GM12878 (cell line): ENCODE data around the gene HMCN2. TPM values are rescaled to one million over a fixed set of nuclear protein-coding genes. Genes with fewer than 3 reads are reported as not detected.

Experiments
- ATAC-seq: fragments of 200-7000 bp; cut with Tn5 transposase; 3 replicates; pipeline ENCODE4 v1.9.1; 2020; ENCODE audit warnings: mild to moderate bottlenecking, moderate library complexity
- BruUV-seq: library from RNA; stranded (reverse); fragments of 400-500 nt; replicated peaks from 2 replicates; lab custom pipeline; 2021; lab: Mats Ljungman, UMichigan
- CTCF ChIA-PET: fragments of 300-600 bp; sonication (Branson Sonifier 250); formaldehyde crosslinking; extraction: SDS; loops from one replicate; lab custom pipeline; 2021; ENCODE audit warnings: inconsistent platforms; lab: Yijun Ruan, JAX
- POLR2A ChIA-PET: fragments of 350-600 bp; formaldehyde crosslinking; extraction: SDS; loops from one replicate; lab custom pipeline; 2021; ENCODE audit warnings: inconsistent platforms; lab: Charles Lee
- RAD21 ChIA-PET: fragments of 300-600 bp; sonication (Branson Sonifier 250); formaldehyde crosslinking; loops from one replicate; lab custom pipeline; 2023; ENCODE audit warnings: antibody characterized with exemption; ENCODE audit not compliant: unreplicated experiment; lab: Charles Lee
- SMC1A ChIA-PET: fragments of 300-600 bp; sonication (Branson Sonifier 250); formaldehyde crosslinking; loops from one replicate; lab custom pipeline; 2023; ENCODE audit not compliant: unreplicated experiment, uncharacterized antibody; lab: Charles Lee
- DNase-seq: peaks from one replicate; pipeline ENCODE4 v3.0.0-alpha.2; 2011; ENCODE audit warnings: low read depth, low spot score
- FAIRE-seq: peaks from 3 replicates; lab custom pipeline; 2011; peaks lifted over from hg19 to GRCh38; lab: Jason Lieb, UNC
- H2AFZ ChIP-seq: 2 replicates; pipeline ENCODE4 v1.6.0; 2011; ENCODE audit warnings: low read depth, low read length, control low read depth; ENCODE audit not compliant: control insufficient read depth
- H3K27ac ChIP-seq: 2 replicates; pipeline ENCODE4 v1.5.1; 2011; ENCODE audit warnings: control low read depth; ENCODE audit not compliant: control insufficient read depth, insufficient read depth
- H3K27me3 ChIP-seq, 2 experiments: replicated peaks in 1 of 2; 2 replicates each; pipeline versions ENCODE4 v1.6.0 to v1.6.1; 2011; ENCODE audit warnings: low read length in 1 of 2; ENCODE audit not compliant: control insufficient read depth in 2 of 2, insufficient read depth in 2 of 2
- H3K36me3 ChIP-seq, 2 experiments: 2 replicates each; pipeline ENCODE4 v1.5.1; 2011; ENCODE audit warnings: low read length in 1 of 2; ENCODE audit not compliant: control insufficient read depth in 2 of 2, insufficient read depth in 2 of 2
- H3K4me1 ChIP-seq: 2 replicates; pipeline ENCODE4 v1.6.1; 2011; ENCODE audit warnings: mild to moderate bottlenecking, low read length, moderate library complexity, mixed read lengths; ENCODE audit not compliant: control insufficient read depth, insufficient read depth
- H3K4me2 ChIP-seq: 2 replicates; pipeline ENCODE4 v1.6.0; 2011; ENCODE audit warnings: control low read depth; ENCODE audit not compliant: control insufficient read depth, insufficient read depth
- H3K4me3 ChIP-seq: fragments of 200-600 bp; sonication (generic); 2 replicates; pipeline ENCODE4 v1.5.1; 2016
- H3K79me2 ChIP-seq: 2 replicates; pipeline ENCODE4 v1.6.0; 2011; ENCODE audit warnings: low read length; ENCODE audit not compliant: control insufficient read depth, insufficient read depth
- H3K9ac ChIP-seq: 2 replicates; pipeline ENCODE4 v1.8.0; 2011; ENCODE audit warnings: low read length, control low read depth, mixed read lengths; ENCODE audit not compliant: control insufficient read depth, insufficient read depth
- H3K9me3 ChIP-seq: replicated peaks from 3 replicates; pipeline ENCODE4 v1.5.1; 2011; ENCODE audit warnings: mild to moderate bottlenecking, low read length; ENCODE audit not compliant: control insufficient read depth, insufficient read depth
- H4K20me1 ChIP-seq: 2 replicates; pipeline ENCODE4 v1.6.0; 2011; ENCODE audit not compliant: control insufficient read depth, insufficient read depth
- BMI1 ChIP-seq: fragments of 450-650 bp; IDR thresholded peaks from 2 replicates; pipeline ENCODE4 v1.6.1; 2016; ENCODE audit warnings: mild to moderate bottlenecking, moderate library complexity, borderline replicate concordance
- CBX5 ChIP-seq: sonication (generic); IDR thresholded peaks from 2 replicates; pipeline ENCODE4 v1.6.1; 2016; ENCODE audit warnings: low read depth, moderate library complexity, mild to moderate bottlenecking, inconsistent platforms
- NBN ChIP-seq: fragments of 450-650 bp; IDR thresholded peaks from 2 replicates; pipeline ENCODE4 v1.6.1; 2016
- NFXL1 ChIP-seq: fragments of 450-650 bp; IDR thresholded peaks from 2 replicates; pipeline ENCODE4 v1.6.1; 2017; ENCODE audit warnings: antibody characterized with exemption, mild to moderate bottlenecking, borderline replicate concordance
- NR2C1 ChIP-seq: fragments of 450-650 bp; IDR thresholded peaks from 2 replicates; pipeline ENCODE4 v1.6.1; 2017; ENCODE audit warnings: antibody characterized with exemption, mild to moderate bottlenecking, moderate library complexity
- ZNF217 ChIP-seq: fragments of 450-650 bp; IDR thresholded peaks from 2 replicates; pipeline ENCODE4 v1.6.1; 2017; ENCODE audit warnings: antibody characterized with exemption, mild to moderate bottlenecking
- WGBS: methylation state at CpG from one replicate; pipeline ENCODE4 v1.1.6; 2016; ENCODE audit warnings: low lambda C conversion rate; ENCODE audit not compliant: insufficient replicate concordance, insufficient coverage; ENCODE audit errors: missing lambda C conversion rate; 5-methylcytosine and 5-hydroxymethylcytosine counted together
- in situ Hi-C: fragments of 300-500 bp; cut with MboI; formaldehyde crosslinking; loops from 9 replicates; pipeline ENCODE4 v1.14.3; 2018; ENCODE audit warnings: mixed read lengths
- intact Hi-C: fragments of 100-400 bp; cut with micrococcal nuclease; formaldehyde crosslinking; loops from one replicate; pipeline ENCODE4 v1.14.2; 2022; ENCODE audit not compliant: unreplicated experiment
- polyA plus RNA-seq, 11 experiments: library from polyadenylated mRNA; depleted of rRNA in 4 of 11; unstranded in 6 of 11; stranded (reverse) in 5 of 11; fragments of >200 nt; fragmentation: Nextera tagmentation in 4 of 11; fragmentation: Illumina TruSeq in 1 of 11; extraction: Ambion mirVana in 4 of 11; extraction: Trizol in 1 of 11; gene quantifications; 1 replicate in 1 of 11; 2 replicates in 10 of 11; pipeline versions ENCODE4 v1.2.1 to v1.2.3, GENCODE V29; 2011 to 2016; ENCODE audit warnings: inconsistent platforms in 2 of 11, missing spikeins in 2 of 11, low read depth in 1 of 11
- total RNA-seq, 4 experiments: library from RNA; depleted of rRNA in 3 of 4; stranded (reverse); fragments of >200 nt in 3 of 4; fragmentation: Illumina TruSeq in 1 of 4; extraction: Trizol in 1 of 4; gene quantifications; 2 replicates each; pipeline versions ENCODE4 v1.2.1 to v1.2.3, GENCODE V29; 2013 to 2021
- TF ChIP-seq, protein P1 (sequence below): IDR thresholded peaks from 2 replicates; pipeline ENCODE4 v1.6.1; 2012; ENCODE audit warnings: mild to moderate bottlenecking, low read depth, low read length

HMCN2 gene
- total and polyA plus RNA-seq, 10 of the 15 experiments (the other 5 are each of a cell fraction or from before 2014, with no cell fraction given): 0.04 TPM; not detected in 9

DNA sequence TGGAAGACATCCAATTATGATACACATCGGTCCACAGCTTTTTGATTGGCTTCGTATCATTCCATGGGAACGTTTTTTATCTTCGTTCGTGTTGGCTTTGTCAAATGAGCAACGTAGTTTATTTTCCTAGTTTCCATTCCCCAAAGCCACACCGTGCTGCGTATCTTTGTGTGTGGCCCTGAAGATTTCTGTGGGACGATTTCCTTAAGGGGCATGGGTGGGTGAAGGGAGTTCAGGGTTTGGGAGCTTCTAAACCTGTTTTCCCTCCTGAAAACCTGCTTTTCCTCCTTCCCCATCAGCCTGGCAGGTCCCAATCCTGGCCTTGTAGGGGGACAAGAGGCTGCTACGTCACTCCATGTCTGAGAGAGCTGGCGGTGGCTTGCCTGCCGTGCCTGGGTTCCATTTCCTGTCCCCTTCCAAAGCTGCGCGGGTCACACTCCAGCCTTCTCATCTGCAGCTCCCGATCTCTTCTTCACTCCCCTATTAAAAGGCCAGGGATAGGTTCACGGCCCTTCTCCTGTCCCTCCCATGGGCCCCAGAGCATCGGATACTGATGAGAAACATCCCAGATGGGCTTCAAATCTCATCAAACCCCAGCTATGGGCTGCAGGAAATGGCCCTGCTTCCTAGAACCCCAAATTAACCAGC is 155.7 kb downstream of the HMCN2 start:
- FAIRE-seq (no peak), ATAC-seq (no peak), DNase-seq (no peak)
- SMC1A ChIA-PET: no interaction called here
- intact Hi-C loops (no loop called here), in situ Hi-C loops (no loop called here)
- Histone ChIP-seq H3K4me3 (no peak overlapping the region), H3K36me3 (no peaks in the 10 kb centered on the region), H3K27ac (no peak overlapping the region), H3K27me3 (no peaks in the 10 kb centered on the region; a peak in 1 of 4 replicates), H4K20me1 (no peaks in the 10 kb centered on the region), H3K9ac (no peak overlapping the region), H3K4me1 (no peaks in the 10 kb centered on the region; the same call in 1 of the 2 replicates), H3K79me2 (no peaks in the 10 kb centered on the region), H3K9me3 (no peaks in the 10 kb centered on the region), H2AFZ (no peak overlapping the region), H3K4me2 (no peak overlapping the region)
- POLR2A ChIA-PET: no interaction called here
- TF ChIP-seq, protein P1, sequence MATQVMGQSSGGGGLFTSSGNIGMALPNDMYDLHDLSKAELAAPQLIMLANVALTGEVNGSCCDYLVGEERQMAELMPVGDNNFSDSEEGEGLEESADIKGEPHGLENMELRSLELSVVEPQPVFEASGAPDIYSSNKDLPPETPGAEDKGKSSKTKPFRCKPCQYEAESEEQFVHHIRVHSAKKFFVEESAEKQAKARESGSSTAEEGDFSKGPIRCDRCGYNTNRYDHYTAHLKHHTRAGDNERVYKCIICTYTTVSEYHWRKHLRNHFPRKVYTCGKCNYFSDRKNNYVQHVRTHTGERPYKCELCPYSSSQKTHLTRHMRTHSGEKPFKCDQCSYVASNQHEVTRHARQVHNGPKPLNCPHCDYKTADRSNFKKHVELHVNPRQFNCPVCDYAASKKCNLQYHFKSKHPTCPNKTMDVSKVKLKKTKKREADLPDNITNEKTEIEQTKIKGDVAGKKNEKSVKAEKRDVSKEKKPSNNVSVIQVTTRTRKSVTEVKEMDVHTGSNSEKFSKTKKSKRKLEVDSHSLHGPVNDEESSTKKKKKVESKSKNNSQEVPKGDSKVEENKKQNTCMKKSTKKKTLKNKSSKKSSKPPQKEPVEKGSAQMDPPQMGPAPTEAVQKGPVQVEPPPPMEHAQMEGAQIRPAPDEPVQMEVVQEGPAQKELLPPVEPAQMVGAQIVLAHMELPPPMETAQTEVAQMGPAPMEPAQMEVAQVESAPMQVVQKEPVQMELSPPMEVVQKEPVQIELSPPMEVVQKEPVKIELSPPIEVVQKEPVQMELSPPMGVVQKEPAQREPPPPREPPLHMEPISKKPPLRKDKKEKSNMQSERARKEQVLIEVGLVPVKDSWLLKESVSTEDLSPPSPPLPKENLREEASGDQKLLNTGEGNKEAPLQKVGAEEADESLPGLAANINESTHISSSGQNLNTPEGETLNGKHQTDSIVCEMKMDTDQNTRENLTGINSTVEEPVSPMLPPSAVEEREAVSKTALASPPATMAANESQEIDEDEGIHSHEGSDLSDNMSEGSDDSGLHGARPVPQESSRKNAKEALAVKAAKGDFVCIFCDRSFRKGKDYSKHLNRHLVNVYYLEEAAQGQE: no peak
- no peak for TF ChIP-seq NFXL1
- TF ChIP-seq NR2C1: no peak
- TF ChIP-seq CBX5: no peak
- TF ChIP-seq NBN: no peak
- TF ChIP-seq BMI1: no peak
- no peak for TF ChIP-seq ZNF217
- 47% methylated on average over 17 of the region's 17 CpGs for WGBS
- no TSS peak for BruUV-seq
- CTCF ChIA-PET: interaction anchor here (0.6 kb wide), 1 partner anchor 352 kb away, joined by 3 read pairs; no protein-coding TSS in a partner anchor
- RAD21 ChIA-PET: interaction anchor here (0.5 kb wide), 1 partner anchor 81 kb away, joined by 3 read pairs; no protein-coding TSS in a partner anchor
